HepG2 (cell line): ENCODE measurements around the gene ZFPM1. TPM values are rescaled to one million over a fixed set of nuclear protein-coding genes. Genes with fewer than 3 reads are reported as not detected.

Experiments used
- AGO1 ChIP-seq: fragments of 200-400 bp; formaldehyde crosslinking; IDR thresholded peaks from 2 replicates; pipeline ENCODE4 v1.6.1; 2017; ENCODE audit warnings: mild to moderate bottlenecking, low read depth, low read length, moderate library complexity; ENCODE audit not compliant: poor library complexity, severe bottlenecking
- ATM ChIP-seq: fragments of 450-650 bp; IDR thresholded peaks from 2 replicates; pipeline ENCODE4 v1.7.1; 2017; ENCODE audit warnings: mild to moderate bottlenecking, borderline replicate concordance
- GFI1 ChIP-seq: sonication (generic); formaldehyde crosslinking; IDR thresholded peaks from 2 replicates; pipeline ENCODE4 v1.5.0; 2020; ENCODE audit warnings: missing genetic modification reagents, mild to moderate bottlenecking, borderline replicate concordance
- HDAC1 ChIP-seq: sonication (generic); formaldehyde crosslinking; IDR thresholded peaks from 2 replicates; pipeline ENCODE4 v1.5.1; 2020; ENCODE audit warnings: mild to moderate bottlenecking, missing genetic modification reagents
- MEIS1 ChIP-seq: sonication (generic); formaldehyde crosslinking; IDR thresholded peaks from 2 replicates; pipeline ENCODE4 v1.9.0; 2021; ENCODE audit warnings: mild to moderate bottlenecking, missing genetic modification reagents, moderate library complexity, borderline replicate concordance
- NAIF1 ChIP-seq: sonication (generic); formaldehyde crosslinking; IDR thresholded peaks from 2 replicates; pipeline ENCODE4 v1.5.0; 2020; ENCODE audit warnings: mild to moderate bottlenecking, missing genetic modification reagents, borderline replicate concordance
- NKX3-1 ChIP-seq: sonication (generic); formaldehyde crosslinking; IDR thresholded peaks from 2 replicates; pipeline ENCODE4 v1.5.0; 2020; ENCODE audit warnings: missing genetic modification reagents
- NR3C1 ChIP-seq: sonication (generic); formaldehyde crosslinking; IDR thresholded peaks from 2 replicates; pipeline ENCODE4 v1.4.0; 2020; ENCODE audit warnings: missing genetic modification reagents
- TMF1 ChIP-seq: sonication (generic); formaldehyde crosslinking; IDR thresholded peaks from 2 replicates; pipeline ENCODE4 v1.8.1; 2022; ENCODE audit warnings: low read depth, missing genetic modification reagents
- TRIM24 ChIP-seq: sonication (generic); formaldehyde crosslinking; IDR thresholded peaks from 2 replicates; pipeline ENCODE4 v1.8.0; 2022; ENCODE audit warnings: mild to moderate bottlenecking, missing genetic modification reagents
- ZBTB3 ChIP-seq: sonication (generic); formaldehyde crosslinking; IDR thresholded peaks from 2 replicates; pipeline ENCODE4 v1.4.0; 2020; ENCODE audit warnings: low read depth, mild to moderate bottlenecking, moderate library complexity, missing genetic modification reagents, borderline replicate concordance
- polyA plus RNA-seq, 8 experiments: library from polyadenylated mRNA; depleted of rRNA in 3 of 8; stranded (reverse) in 7 of 8; unstranded in 1 of 8; fragments of >200 nt; fragmentation: Illumina TruSeq in 4 of 8; extraction: Trizol in 4 of 8; gene quantifications; 2 replicates each; pipeline versions ENCODE4 v1.2.1 to v1.2.3, GENCODE V29; 2011 to 2016; ENCODE audit warnings: low read depth in 4 of 8, missing spikeins in 1 of 8, mixed read lengths in 1 of 8; ENCODE audit not compliant: insufficient read depth in 1 of 8
- total RNA-seq, 5 experiments: library from RNA; depleted of rRNA; stranded (reverse); fragments of >200 nt; fragmentation: Illumina TruSeq; extraction: Trizol; gene quantifications; 2 replicates each; pipeline ENCODE4 v1.2.3, GENCODE V29; 2016; ENCODE audit warnings: low read depth in 1 of 5
- TF ChIP-seq, protein P1 (sequence below): sonication (generic); formaldehyde crosslinking; IDR thresholded peaks from 2 replicates; pipeline ENCODE4 v1.5.0; 2020; ENCODE audit warnings: mild to moderate bottlenecking, missing genetic modification reagents
- TF ChIP-seq, protein P2 (sequence below): IDR thresholded peaks from 2 replicates; pipeline ENCODE4 v1.6.1; 2016
- TF ChIP-seq, protein P3 (sequence below): fragments of 450-650 bp; IDR thresholded peaks from 2 replicates; pipeline ENCODE4 v1.6.1; 2017
- TF ChIP-seq, protein P4 (sequence below): sonication (generic); formaldehyde crosslinking; IDR thresholded peaks from 2 replicates; pipeline ENCODE4 v1.8.0; 2022; ENCODE audit warnings: missing genetic modification reagents, low read depth, mild to moderate bottlenecking, borderline replicate concordance
- TF ChIP-seq, protein P5 (sequence below): sonication (generic); formaldehyde crosslinking; IDR thresholded peaks from 2 replicates; pipeline ENCODE4 v1.8.0; 2022; ENCODE audit warnings: mild to moderate bottlenecking, missing genetic modification reagents
- TF ChIP-seq, protein P6 (sequence below): sonication (generic); formaldehyde crosslinking; IDR thresholded peaks from 2 replicates; pipeline ENCODE4 v1.4.0; 2020; ENCODE audit warnings: missing genetic modification reagents
- TF ChIP-seq, protein P7 (sequence below): sonication (generic); formaldehyde crosslinking; IDR thresholded peaks from 2 replicates; pipeline ENCODE4 v1.9.0; 2021; ENCODE audit warnings: missing genetic modification reagents, mild to moderate bottlenecking, borderline replicate concordance

The ZFPM1 gene
- total and polyA plus RNA-seq, 2 of the 13 experiments (the other 11 are each of a cell fraction or from before 2014, with no cell fraction given): 1.3 to 3.8 TPM

DNA sequence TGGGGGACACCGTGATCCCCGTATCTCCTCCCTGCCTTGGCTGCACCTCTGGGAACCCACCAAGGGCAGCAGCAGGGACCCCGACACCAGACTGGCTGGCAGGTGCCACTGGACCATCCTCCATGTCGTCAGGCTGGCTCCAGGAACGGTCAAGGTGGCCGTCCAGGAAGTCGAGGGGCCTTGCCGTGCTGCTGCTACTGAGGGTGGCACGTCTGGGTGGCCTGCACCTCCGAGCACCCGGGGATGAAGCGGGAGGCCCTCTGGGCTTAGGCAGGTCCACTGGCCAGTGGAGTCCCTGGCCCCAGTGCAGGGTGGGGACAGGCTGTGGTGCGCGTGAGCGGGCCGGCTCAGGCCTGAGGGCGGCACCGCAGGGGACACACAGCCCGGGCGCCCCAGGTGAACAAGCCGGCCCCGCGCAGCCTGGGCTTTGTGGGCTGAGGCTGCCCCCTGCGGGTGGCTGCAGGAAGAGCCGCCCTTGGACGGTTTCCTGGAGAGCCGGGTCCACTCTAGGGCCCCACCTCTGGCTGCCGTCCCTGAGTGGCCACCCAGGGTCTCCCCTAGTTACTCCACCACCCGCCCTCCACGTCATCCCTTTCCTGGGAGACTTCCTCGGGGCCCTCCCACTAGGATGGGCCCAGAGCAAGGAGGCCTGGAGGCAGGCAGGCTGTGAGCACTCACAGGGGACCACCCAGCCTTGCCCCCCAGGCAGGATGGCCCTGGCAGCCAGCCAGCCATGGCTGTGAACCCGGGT is 74.3 kb downstream of the ZFPM1 start (continued):
- TF ChIP-seq, protein P1, sequence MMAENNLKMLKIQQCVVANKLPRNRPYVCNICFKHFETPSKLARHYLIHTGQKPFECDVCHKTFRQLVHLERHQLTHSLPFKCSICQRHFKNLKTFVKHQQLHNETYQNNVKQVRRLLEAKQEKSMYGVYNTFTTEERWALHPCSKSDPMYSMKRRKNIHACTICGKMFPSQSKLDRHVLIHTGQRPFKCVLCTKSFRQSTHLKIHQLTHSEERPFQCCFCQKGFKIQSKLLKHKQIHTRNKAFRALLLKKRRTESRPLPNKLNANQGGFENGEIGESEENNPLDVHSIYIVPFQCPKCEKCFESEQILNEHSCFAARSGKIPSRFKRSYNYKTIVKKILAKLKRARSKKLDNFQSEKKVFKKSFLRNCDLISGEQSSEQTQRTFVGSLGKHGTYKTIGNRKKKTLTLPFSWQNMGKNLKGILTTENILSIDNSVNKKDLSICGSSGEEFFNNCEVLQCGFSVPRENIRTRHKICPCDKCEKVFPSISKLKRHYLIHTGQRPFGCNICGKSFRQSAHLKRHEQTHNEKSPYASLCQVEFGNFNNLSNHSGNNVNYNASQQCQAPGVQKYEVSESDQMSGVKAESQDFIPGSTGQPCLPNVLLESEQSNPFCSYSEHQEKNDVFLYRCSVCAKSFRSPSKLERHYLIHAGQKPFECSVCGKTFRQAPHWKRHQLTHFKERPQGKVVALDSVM (CRISPR knock-in tag): no peak; the same call in 1 of the 2 replicates
- TF ChIP-seq, protein P2, sequence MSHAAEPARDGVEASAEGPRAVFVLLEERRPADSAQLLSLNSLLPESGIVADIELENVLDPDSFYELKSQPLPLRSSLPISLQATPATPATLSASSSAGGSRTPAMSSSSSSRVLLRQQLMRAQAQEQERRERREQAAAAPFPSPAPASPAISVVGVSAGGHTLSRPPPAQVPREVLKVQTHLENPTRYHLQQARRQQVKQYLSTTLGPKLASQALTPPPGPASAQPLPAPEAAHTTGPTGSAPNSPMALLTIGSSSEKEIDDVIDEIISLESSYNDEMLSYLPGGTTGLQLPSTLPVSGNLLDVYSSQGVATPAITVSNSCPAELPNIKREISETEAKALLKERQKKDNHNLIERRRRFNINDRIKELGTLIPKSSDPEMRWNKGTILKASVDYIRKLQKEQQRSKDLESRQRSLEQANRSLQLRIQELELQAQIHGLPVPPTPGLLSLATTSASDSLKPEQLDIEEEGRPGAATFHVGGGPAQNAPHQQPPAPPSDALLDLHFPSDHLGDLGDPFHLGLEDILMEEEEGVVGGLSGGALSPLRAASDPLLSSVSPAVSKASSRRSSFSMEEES: 0 out of 2 replicates have a peak, but pooled peaks have one; percentile 35
- no peak; the same call in 1 of the 2 replicates for TF ChIP-seq HDAC1 (CRISPR knock-in tag)
- TF ChIP-seq TRIM24 (CRISPR knock-in tag): no peak
- TF ChIP-seq, protein P3, sequence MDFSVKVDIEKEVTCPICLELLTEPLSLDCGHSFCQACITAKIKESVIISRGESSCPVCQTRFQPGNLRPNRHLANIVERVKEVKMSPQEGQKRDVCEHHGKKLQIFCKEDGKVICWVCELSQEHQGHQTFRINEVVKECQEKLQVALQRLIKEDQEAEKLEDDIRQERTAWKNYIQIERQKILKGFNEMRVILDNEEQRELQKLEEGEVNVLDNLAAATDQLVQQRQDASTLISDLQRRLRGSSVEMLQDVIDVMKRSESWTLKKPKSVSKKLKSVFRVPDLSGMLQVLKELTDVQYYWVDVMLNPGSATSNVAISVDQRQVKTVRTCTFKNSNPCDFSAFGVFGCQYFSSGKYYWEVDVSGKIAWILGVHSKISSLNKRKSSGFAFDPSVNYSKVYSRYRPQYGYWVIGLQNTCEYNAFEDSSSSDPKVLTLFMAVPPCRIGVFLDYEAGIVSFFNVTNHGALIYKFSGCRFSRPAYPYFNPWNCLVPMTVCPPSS: no peak
- no peak for TF ChIP-seq NKX3-1
- no peak for TF ChIP-seq GFI1 (CRISPR knock-in tag)
- TF ChIP-seq, protein P4, sequence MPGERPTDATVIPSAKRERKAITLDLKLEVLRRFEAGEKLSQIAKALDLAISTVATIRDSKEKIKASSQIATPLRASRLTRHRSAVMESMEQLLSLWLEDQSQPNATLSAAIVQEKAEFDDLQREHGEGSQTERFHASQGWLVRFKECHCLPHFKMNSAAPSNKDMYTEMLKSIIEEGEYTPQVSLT: no peak
- TF ChIP-seq, protein P5, sequence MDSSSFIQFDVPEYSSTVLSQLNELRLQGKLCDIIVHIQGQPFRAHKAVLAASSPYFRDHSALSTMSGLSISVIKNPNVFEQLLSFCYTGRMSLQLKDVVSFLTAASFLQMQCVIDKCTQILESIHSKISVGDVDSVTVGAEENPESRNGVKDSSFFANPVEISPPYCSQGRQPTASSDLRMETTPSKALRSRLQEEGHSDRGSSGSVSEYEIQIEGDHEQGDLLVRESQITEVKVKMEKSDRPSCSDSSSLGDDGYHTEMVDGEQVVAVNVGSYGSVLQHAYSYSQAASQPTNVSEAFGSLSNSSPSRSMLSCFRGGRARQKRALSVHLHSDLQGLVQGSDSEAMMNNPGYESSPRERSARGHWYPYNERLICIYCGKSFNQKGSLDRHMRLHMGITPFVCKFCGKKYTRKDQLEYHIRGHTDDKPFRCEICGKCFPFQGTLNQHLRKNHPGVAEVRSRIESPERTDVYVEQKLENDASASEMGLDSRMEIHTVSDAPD (CRISPR knock-in tag): no peak
- 0 out of 2 replicates have a peak, but pooled peaks have one; percentile 60 for TF ChIP-seq TMF1 (CRISPR knock-in tag)
- TF ChIP-seq, protein P6, sequence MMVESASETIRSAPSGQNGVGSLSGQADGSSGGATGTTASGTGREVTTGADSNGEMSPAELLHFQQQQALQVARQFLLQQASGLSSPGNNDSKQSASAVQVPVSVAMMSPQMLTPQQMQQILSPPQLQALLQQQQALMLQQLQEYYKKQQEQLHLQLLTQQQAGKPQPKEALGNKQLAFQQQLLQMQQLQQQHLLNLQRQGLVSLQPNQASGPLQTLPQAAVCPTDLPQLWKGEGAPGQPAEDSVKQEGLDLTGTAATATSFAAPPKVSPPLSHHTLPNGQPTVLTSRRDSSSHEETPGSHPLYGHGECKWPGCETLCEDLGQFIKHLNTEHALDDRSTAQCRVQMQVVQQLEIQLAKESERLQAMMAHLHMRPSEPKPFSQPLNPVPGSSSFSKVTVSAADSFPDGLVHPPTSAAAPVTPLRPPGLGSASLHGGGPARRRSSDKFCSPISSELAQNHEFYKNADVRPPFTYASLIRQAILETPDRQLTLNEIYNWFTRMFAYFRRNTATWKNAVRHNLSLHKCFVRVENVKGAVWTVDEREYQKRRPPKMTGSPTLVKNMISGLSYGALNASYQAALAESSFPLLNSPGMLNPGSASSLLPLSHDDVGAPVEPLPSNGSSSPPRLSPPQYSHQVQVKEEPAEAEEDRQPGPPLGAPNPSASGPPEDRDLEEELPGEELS: no peak
- TF ChIP-seq, protein P7, sequence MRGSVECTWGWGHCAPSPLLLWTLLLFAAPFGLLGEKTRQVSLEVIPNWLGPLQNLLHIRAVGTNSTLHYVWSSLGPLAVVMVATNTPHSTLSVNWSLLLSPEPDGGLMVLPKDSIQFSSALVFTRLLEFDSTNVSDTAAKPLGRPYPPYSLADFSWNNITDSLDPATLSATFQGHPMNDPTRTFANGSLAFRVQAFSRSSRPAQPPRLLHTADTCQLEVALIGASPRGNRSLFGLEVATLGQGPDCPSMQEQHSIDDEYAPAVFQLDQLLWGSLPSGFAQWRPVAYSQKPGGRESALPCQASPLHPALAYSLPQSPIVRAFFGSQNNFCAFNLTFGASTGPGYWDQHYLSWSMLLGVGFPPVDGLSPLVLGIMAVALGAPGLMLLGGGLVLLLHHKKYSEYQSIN: no peak
- TF ChIP-seq NAIF1 (CRISPR knock-in tag): no peak
- no peak for TF ChIP-seq NR3C1
- TF ChIP-seq MEIS1 (CRISPR knock-in tag): no peak
- no peak for TF ChIP-seq ATM
- peak; percentile 62 for TF ChIP-seq AGO1
- no peak for TF ChIP-seq ZBTB3 (CRISPR knock-in tag)
